Activated CD8-positive, alpha-beta memory T cell treated with anti-CD3 and anti-CD28 coated beads, Interleukin-2, amount 10 ng/mL, durations not matched to agents 7 days and 5 days (primary cell): ENCODE measurements around the gene UCMA. TPM values are rescaled to one million over a fixed set of nuclear protein-coding genes. Genes with fewer than 3 reads are reported as not detected.

Experiments used
- ATAC-seq: fragments of 150-1000 bp; cut with Tn5 transposase; one replicate; pipeline ENCODE4 v1.10.0; 2021; ENCODE audit warnings: moderate library complexity
- CTCF ChIA-PET: fragments of 350-600 bp; sonication (Branson Sonifier 250); formaldehyde crosslinking; loops from one replicate; lab custom pipeline; 2021; ENCODE audit warnings: antibody characterized with exemption; lab: Charles Lee
- DNase-seq: peaks from one replicate; pipeline ENCODE4 v3.0.0-alpha.2; 2020
- H3K27ac Mint-ChIP-seq: one replicate; pipeline ENCODE4 v1.8.0; 2021; ENCODE audit warnings: mild to moderate bottlenecking, mixed read lengths
- H3K27me3 Mint-ChIP-seq: one replicate; pipeline ENCODE4 v1.8.0; 2021; ENCODE audit warnings: mixed read lengths
- H3K36me3 Mint-ChIP-seq: one replicate; pipeline ENCODE4 v1.8.0; 2021; ENCODE audit warnings: mild to moderate bottlenecking, mixed read lengths
- H3K4me1 Mint-ChIP-seq: one replicate; pipeline ENCODE4 v1.8.0; 2021; ENCODE audit warnings: mixed read lengths
- H3K4me3 Mint-ChIP-seq: one replicate; pipeline ENCODE4 v1.8.0; 2021; ENCODE audit warnings: mild to moderate bottlenecking, moderate library complexity, mixed read lengths
- H3K9me3 Mint-ChIP-seq: one replicate; pipeline ENCODE4 v1.8.0; 2022; ENCODE audit warnings: low read depth, mixed read lengths
- total RNA-seq, 2 experiments: library from RNA; stranded (reverse); gene quantifications; one replicate each; pipeline ENCODE4 v1.2.3, GENCODE V29; 2021

Gene UCMA
- total RNA-seq, 2 experiments from 2014 or later, result not detected

- ATAC-seq, result no peak
Observed at GRCh38 chr10:13224210-13224995, 9.8 kb downstream of the UCMA start.

GRCh38 chr10:13223241-13223640 is 10.9 kb downstream of the UCMA start:
- H3K4me3 Mint-ChIP-seq, result no peak overlapping the region
- no peaks in the 10 kb centered on the region for H3K36me3 Mint-ChIP-seq
- H3K27ac Mint-ChIP-seq, result no peak overlapping the region
- DNase-seq (no peak), ATAC-seq (no peak)
- H3K4me1 Mint-ChIP-seq, result peaks cover 10% of the 10 kb centered on the region
- H3K27me3 Mint-ChIP-seq, result no peaks in the 10 kb centered on the region
- CTCF ChIA-PET, result no interaction called here
- no peaks in the 10 kb centered on the region for H3K9me3 Mint-ChIP-seq

More at GRCh38 chr10:13224210-13224995, 9.8 kb downstream of the UCMA start:
- peaks cover 10% of the 10 kb centered on the region for H3K4me1 Mint-ChIP-seq
- no peak overlapping the region for H3K27ac Mint-ChIP-seq
- no peak overlapping the region for H3K4me3 Mint-ChIP-seq
- H3K27me3 Mint-ChIP-seq, result no peaks in the 10 kb centered on the region
- no peaks in the 10 kb centered on the region for H3K36me3 Mint-ChIP-seq
- no peak for DNase-seq
- no peaks in the 10 kb centered on the region for H3K9me3 Mint-ChIP-seq
- CTCF ChIA-PET, result no interaction called here

GRCh38 chr10:13222566-13222965 is 11.6 kb downstream of the UCMA start:
- no peak overlapping the region for H3K4me3 Mint-ChIP-seq
- H3K27me3 Mint-ChIP-seq, result no peaks in the 10 kb centered on the region
- CTCF ChIA-PET, result no interaction called here
- ATAC-seq (no peak), DNase-seq (no peak)
- no peaks in the 10 kb centered on the region for H3K36me3 Mint-ChIP-seq
- no peaks in the 10 kb centered on the region for H3K9me3 Mint-ChIP-seq
- H3K27ac Mint-ChIP-seq, result no peak overlapping the region
- peaks cover 10% of the 10 kb centered on the region for H3K4me1 Mint-ChIP-seq

- DNase-seq, result no peak
- H3K9me3 Mint-ChIP-seq, result no peaks in the 10 kb centered on the region
- no peak for ATAC-seq
- peaks cover 10% of the 10 kb centered on the region for H3K4me1 Mint-ChIP-seq
- no peak overlapping the region for H3K4me3 Mint-ChIP-seq
- H3K36me3 Mint-ChIP-seq, result no peaks in the 10 kb centered on the region
- H3K27me3 Mint-ChIP-seq, result no peaks in the 10 kb centered on the region
- CTCF ChIA-PET, result no interaction called here
- H3K27ac Mint-ChIP-seq, result no peak overlapping the region
Observed at GRCh38 chr10:13222151-13222550, 12.0 kb downstream of the UCMA start.

DNA sequence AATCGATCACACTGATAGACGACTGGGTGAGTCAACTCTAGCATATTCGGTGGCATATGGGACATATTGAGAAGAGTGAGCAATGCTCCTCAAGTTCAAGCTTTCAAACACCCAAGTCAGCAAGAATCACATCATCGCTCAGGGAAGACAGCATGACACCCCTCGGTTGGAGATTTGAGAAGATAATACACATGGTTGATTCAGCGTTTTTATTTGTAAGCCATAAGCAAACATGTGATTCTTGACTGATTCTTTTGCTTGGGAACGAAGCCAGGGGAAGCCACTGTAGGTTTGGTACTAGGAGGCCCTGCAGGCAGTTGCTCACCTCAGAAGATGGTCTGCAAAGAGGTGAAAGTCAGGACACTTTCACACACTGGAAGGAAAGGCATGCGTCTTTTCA is 12.6 kb downstream of the UCMA start:
- no peak for ATAC-seq
- no peak overlapping the region for H3K27ac Mint-ChIP-seq
- CTCF ChIA-PET, result interaction anchor here (1.3 kb wide), 1 partner anchor 15 kb away, joined by 3 read pairs; no protein-coding TSS in a partner anchor

GRCh38 chr10:13219685-13220670 is 14.2 kb downstream of the UCMA start:
- CTCF ChIA-PET, result interaction anchor here (1.3 kb wide), 1 partner anchor 14 kb away, joined by 3 read pairs; no protein-coding TSS in a partner anchor
- H3K27me3 Mint-ChIP-seq, result no peaks in the 10 kb centered on the region
- peak; percentile 47 for DNase-seq
- no peak overlapping the region for H3K27ac Mint-ChIP-seq
- H3K4me1 Mint-ChIP-seq, result peaks cover 10% of the 10 kb centered on the region
- peaks cover 5% of the 10 kb centered on the region for H3K36me3 Mint-ChIP-seq
- H3K9me3 Mint-ChIP-seq, result no peaks in the 10 kb centered on the region
- H3K4me3 Mint-ChIP-seq, result no peak overlapping the region
- peak; percentile 51 for ATAC-seq

More for the DNA sequence above, 12.6 kb downstream of the UCMA start:
- Mint-ChIP-seq H3K4me1 (peaks cover 10% of the 10 kb centered on the region), H3K36me3 (no peaks in the 10 kb centered on the region), H3K9me3 (no peaks in the 10 kb centered on the region), H3K4me3 (no peak overlapping the region), H3K27me3 (no peaks in the 10 kb centered on the region)
- no peak for DNase-seq

- H3K36me3 Mint-ChIP-seq, result peaks cover 8% of the 10 kb centered on the region
- peaks cover 1% of the 10 kb centered on the region for H3K4me1 Mint-ChIP-seq
- no peaks in the 10 kb centered on the region for H3K27me3 Mint-ChIP-seq
- H3K27ac Mint-ChIP-seq, result no peak overlapping the region
- DNase-seq (no peak), ATAC-seq (no peak)
- CTCF ChIA-PET, result no interaction called here
- H3K4me3 Mint-ChIP-seq, result no peak overlapping the region
- H3K9me3 Mint-ChIP-seq, result no peaks in the 10 kb centered on the region
Observed at GRCh38 chr10:13218878-13219277, 15.3 kb downstream of the UCMA start.

- no peak overlapping the region for H3K27ac Mint-ChIP-seq
- no peaks in the 10 kb centered on the region for H3K4me1 Mint-ChIP-seq
- no peaks in the 10 kb centered on the region for H3K9me3 Mint-ChIP-seq
- DNase-seq (no peak), ATAC-seq (no peak)
- H3K4me3 Mint-ChIP-seq, result no peak overlapping the region
- H3K27me3 Mint-ChIP-seq, result no peaks in the 10 kb centered on the region
- H3K36me3 Mint-ChIP-seq, result peaks cover 35% of the 10 kb centered on the region
- CTCF ChIA-PET, result no interaction called here
Observed at GRCh38 chr10:13213163-13213562, 21.0 kb downstream of the UCMA start.

- Mint-ChIP-seq H3K4me3 (no peak overlapping the region), H3K27me3 (no peaks in the 10 kb centered on the region), H3K4me1 (no peaks in the 10 kb centered on the region), H3K9me3 (no peaks in the 10 kb centered on the region), H3K36me3 (peaks cover 57% of the 10 kb centered on the region), H3K27ac (no peak overlapping the region)
- no peak for ATAC-seq
- DNase-seq, result no peak
- CTCF ChIA-PET, result interaction anchor here (0.5 to 2.2 kb wide), 8 partner anchors 14 to 534 kb away, joined by 3 to 19 read pairs (median 3); partner anchors contain the start of gene MCM10
Observed at GRCh38 chr10:13206546-13207443, 27.4 kb downstream of the UCMA start.

DNA sequence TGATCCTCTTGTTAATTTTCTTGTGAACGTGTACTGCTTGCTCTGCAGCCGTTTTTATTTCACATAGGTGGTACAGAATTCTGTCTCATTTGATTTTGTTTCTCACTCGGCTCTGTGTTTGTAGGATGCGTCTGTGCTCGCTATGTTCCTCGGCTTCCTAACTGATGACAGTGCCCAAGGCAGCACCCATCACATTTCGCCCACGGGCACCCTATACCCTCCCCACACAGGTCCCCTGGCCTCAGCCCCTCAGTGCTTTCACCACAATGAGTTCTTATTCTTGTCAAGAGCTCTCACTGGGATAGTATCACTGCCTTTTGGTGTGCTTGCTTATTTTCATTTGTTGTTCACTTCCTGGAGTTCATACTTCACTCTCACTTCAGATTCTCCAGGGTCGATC is 28.1 kb downstream of the UCMA start:
- H3K36me3 Mint-ChIP-seq, result peaks cover 62% of the 10 kb centered on the region
- CTCF ChIA-PET, result interaction anchor here (0.7 to 2.2 kb wide), 7 partner anchors 15 to 123 kb away, joined by 3 to 19 read pairs (median 3); partner anchors contain the start of gene MCM10
- no peak for DNase-seq
- H3K9me3 Mint-ChIP-seq, result no peaks in the 10 kb centered on the region
- H3K4me3 Mint-ChIP-seq, result no peak overlapping the region
- H3K27ac Mint-ChIP-seq, result no peak overlapping the region
- no peak for ATAC-seq
- H3K27me3 Mint-ChIP-seq, result no peaks in the 10 kb centered on the region
- H3K4me1 Mint-ChIP-seq, result no peaks in the 10 kb centered on the region

- no peak for ATAC-seq
- H3K4me1 Mint-ChIP-seq, result no peaks in the 10 kb centered on the region
- no peak overlapping the region for H3K27ac Mint-ChIP-seq
- peaks cover 61% of the 10 kb centered on the region for H3K36me3 Mint-ChIP-seq
- CTCF ChIA-PET, result interaction anchor here (0.7 kb wide), 1 partner anchor 101 kb away, joined by 3 read pairs; no protein-coding TSS in a partner anchor
- no peak for DNase-seq
- H3K9me3 Mint-ChIP-seq, result no peaks in the 10 kb centered on the region
- H3K4me3 Mint-ChIP-seq, result no peak overlapping the region
- H3K27me3 Mint-ChIP-seq, result no peaks in the 10 kb centered on the region
Observed at GRCh38 chr10:13201132-13201531, 33.0 kb downstream of the UCMA start.

DNA sequence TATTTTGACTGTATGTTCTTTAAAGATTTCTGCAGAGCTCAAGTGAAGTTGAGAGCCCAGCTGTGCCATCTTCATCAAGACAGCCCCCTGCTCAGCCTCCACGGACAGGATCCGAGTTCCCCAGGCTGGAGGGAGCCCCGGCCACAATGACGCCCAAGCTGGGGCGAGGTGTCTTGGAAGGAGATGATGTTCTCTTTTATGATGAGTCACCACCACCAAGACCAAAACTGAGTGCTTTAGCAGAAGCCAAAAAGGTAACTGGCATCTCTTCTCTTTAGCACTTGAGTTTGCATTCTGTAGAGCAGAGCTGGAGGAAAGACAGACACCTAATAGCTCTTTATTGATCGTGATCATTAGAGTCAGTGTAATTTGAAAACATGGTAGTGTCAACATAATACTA is 39.2 kb downstream of the UCMA start:
- DNase-seq, result no peak
- no peaks in the 10 kb centered on the region for H3K4me1 Mint-ChIP-seq
- H3K4me3 Mint-ChIP-seq, result no peak overlapping the region
- CTCF ChIA-PET, result interaction anchor here (1.0 kb wide), 1 partner anchor 33 kb away, joined by 3 read pairs; the partner anchor contains the start of gene MCM10
- H3K27ac Mint-ChIP-seq, result no peak overlapping the region
- H3K9me3 Mint-ChIP-seq, result no peaks in the 10 kb centered on the region
- H3K36me3 Mint-ChIP-seq, result peaks cover 49% of the 10 kb centered on the region
- no peaks in the 10 kb centered on the region for H3K27me3 Mint-ChIP-seq
- ATAC-seq, result no peak
